ENCODE data around the gene PHACTR2.
"Not testable (repeated sequence)": the region's sequence is repeated elsewhere in the genome, so short reads cannot be mapped to it uniquely, and the experiment has no call there.

Gene PHACTR2

GRCh38 chr6:143792402-143793279 lies 114.9 kb downstream of the PHACTR2 start:
- Histone ChIP-seq H3K9me3 (ENCODE audit: control insufficient read depth, low read length) (no peaks in the 10 kb centered on the region), H3K36me3 (ENCODE audit: control insufficient read depth, insufficient read depth, low read length) (peaks cover 74% of the 10 kb centered on the region), H3K4me3 (ENCODE audit: extremely low read depth, insufficient read depth, low read length, poor library complexity, severe bottlenecking) (no peak overlapping the region), H3K27ac (ENCODE audit: low read depth, low read length, severe bottlenecking) (no peak overlapping the region), H3K4me1 (ENCODE audit: control insufficient read depth, insufficient read depth, low read length, poor library complexity, severe bottlenecking) (no peaks in the 10 kb centered on the region)
- WGBS, 2 experiments (ENCODE audit: insufficient coverage in 2 of 2) = 60% methylated on average over 1 of the region's 3 CpGs; no CpG with 5 or more reads in 1 of the 2 experiments

- no peaks in the 10 kb centered on the region for H3K4me1 ChIP-seq (ENCODE audit: control insufficient read depth, insufficient read depth, low read length, poor library complexity, severe bottlenecking)
- no peak overlapping the region for H3K27ac ChIP-seq (ENCODE audit: low read depth, low read length, severe bottlenecking)
- no peaks in the 10 kb centered on the region for H3K9me3 ChIP-seq (ENCODE audit: control insufficient read depth, low read length)
- peaks cover 68% of the 10 kb centered on the region for H3K36me3 ChIP-seq (ENCODE audit: control insufficient read depth, insufficient read depth, low read length)
- no peak overlapping the region for H3K4me3 ChIP-seq (ENCODE audit: extremely low read depth, insufficient read depth, low read length, poor library complexity, severe bottlenecking)
These were observed 115.5 kb downstream of the PHACTR2 start for GRCh38 chr6:143793280-143793619.

- H3K4me1 ChIP-seq (ENCODE audit: control insufficient read depth, insufficient read depth, low read length, poor library complexity, severe bottlenecking); H3K4me3 ChIP-seq (ENCODE audit: extremely low read depth, insufficient read depth, low read length, poor library complexity, severe bottlenecking); H3K27ac ChIP-seq (ENCODE audit: low read depth, low read length, severe bottlenecking); H3K9me3 ChIP-seq (ENCODE audit: control insufficient read depth, low read length): not testable (repeated sequence)
- peaks cover 48% of the 10 kb centered on the region for H3K36me3 ChIP-seq (ENCODE audit: control insufficient read depth, insufficient read depth, low read length)
- 83% methylated on average over 1 of the region's 2 CpGs; no CpG with 5 or more reads in 1 of the 2 experiments for WGBS, 2 experiments (ENCODE audit: insufficient coverage in 2 of 2)
These were observed 118.8 kb downstream of the PHACTR2 start for GRCh38 chr6:143796551-143796950.

- not testable (repeated sequence) for H3K4me3 ChIP-seq (ENCODE audit: extremely low read depth, insufficient read depth, low read length, poor library complexity, severe bottlenecking); H3K9me3 ChIP-seq (ENCODE audit: control insufficient read depth, low read length); H3K4me1 ChIP-seq (ENCODE audit: control insufficient read depth, insufficient read depth, low read length, poor library complexity, severe bottlenecking); H3K27ac ChIP-seq (ENCODE audit: low read depth, low read length, severe bottlenecking)
- H3K36me3 ChIP-seq (ENCODE audit: control insufficient read depth, insufficient read depth, low read length) = peaks cover 37% of the 10 kb centered on the region
- WGBS, 2 experiments (ENCODE audit: insufficient coverage in 2 of 2) = 90 to 100% methylated on average over 1 to 2 of the region's 3 CpGs
These were observed 120.7 kb downstream of the PHACTR2 start for GRCh38 chr6:143798487-143798886.

GRCh38 chr6:143802833-143803565 lies 125.2 kb downstream of the PHACTR2 start:
- no peak overlapping the region for H3K27ac ChIP-seq (ENCODE audit: low read depth, low read length, severe bottlenecking)
- H3K4me1 ChIP-seq (ENCODE audit: control insufficient read depth, insufficient read depth, low read length, poor library complexity, severe bottlenecking) = peaks cover 9% of the 10 kb centered on the region
- 94 to 95% methylated on average over 4 to 6 of the region's 8 CpGs for WGBS, 2 experiments (ENCODE audit: insufficient coverage in 2 of 2)
- peaks cover 33% of the 10 kb centered on the region for H3K36me3 ChIP-seq (ENCODE audit: control insufficient read depth, insufficient read depth, low read length)
- H3K4me3 ChIP-seq (ENCODE audit: extremely low read depth, insufficient read depth, low read length, poor library complexity, severe bottlenecking) = no peak overlapping the region
- no peaks in the 10 kb centered on the region for H3K9me3 ChIP-seq (ENCODE audit: control insufficient read depth, low read length)

GRCh38 chr6:143803769-143804568 lies 126.2 kb downstream of the PHACTR2 start:
- Histone ChIP-seq H3K27ac (ENCODE audit: low read depth, low read length, severe bottlenecking) (no peak overlapping the region), H3K9me3 (ENCODE audit: control insufficient read depth, low read length) (no peaks in the 10 kb centered on the region), H3K4me1 (ENCODE audit: control insufficient read depth, insufficient read depth, low read length, poor library complexity, severe bottlenecking) (peaks cover 9% of the 10 kb centered on the region), H3K36me3 (ENCODE audit: control insufficient read depth, insufficient read depth, low read length) (peaks cover 43% of the 10 kb centered on the region), H3K4me3 (ENCODE audit: extremely low read depth, insufficient read depth, low read length, poor library complexity, severe bottlenecking) (no peak overlapping the region)
- 88 to 90% methylated on average over 6 to 8 of the region's 9 CpGs for WGBS, 2 experiments (ENCODE audit: insufficient coverage in 2 of 2)

GRCh38 chr6:143804835-143805239 lies 127.1 kb downstream of the PHACTR2 start:
- Histone ChIP-seq H3K27ac (ENCODE audit: low read depth, low read length, severe bottlenecking) (no peak overlapping the region), H3K4me1 (ENCODE audit: control insufficient read depth, insufficient read depth, low read length, poor library complexity, severe bottlenecking) (peaks cover 9% of the 10 kb centered on the region), H3K9me3 (ENCODE audit: control insufficient read depth, low read length) (no peaks in the 10 kb centered on the region), H3K4me3 (ENCODE audit: extremely low read depth, insufficient read depth, low read length, poor library complexity, severe bottlenecking) (no peak overlapping the region), H3K36me3 (ENCODE audit: control insufficient read depth, insufficient read depth, low read length) (peaks cover 39% of the 10 kb centered on the region)
- 42 to 80% methylated on average over 1 to 2 of the region's 4 CpGs for WGBS, 2 experiments (ENCODE audit: insufficient coverage in 2 of 2)

- Histone ChIP-seq H3K27ac (ENCODE audit: low read depth, low read length, severe bottlenecking) (no peak overlapping the region), H3K9me3 (ENCODE audit: control insufficient read depth, low read length) (no peaks in the 10 kb centered on the region), H3K36me3 (ENCODE audit: control insufficient read depth, insufficient read depth, low read length) (peaks cover 34% of the 10 kb centered on the region), H3K4me1 (ENCODE audit: control insufficient read depth, insufficient read depth, low read length, poor library complexity, severe bottlenecking) (peaks cover 9% of the 10 kb centered on the region), H3K4me3 (ENCODE audit: extremely low read depth, insufficient read depth, low read length, poor library complexity, severe bottlenecking) (no peak overlapping the region)
- 94 to 96% methylated on average over 3 of the region's 8 CpGs for WGBS, 2 experiments (ENCODE audit: insufficient coverage in 2 of 2)
These were observed 128.7 kb downstream of the PHACTR2 start for GRCh38 chr6:143806282-143807102.

GRCh38 chr6:143807103-143807772 lies 129.5 kb downstream of the PHACTR2 start:
- WGBS, 2 experiments (ENCODE audit: insufficient coverage in 2 of 2) = 94 to 100% methylated on average over 3 of the region's 6 CpGs
- Histone ChIP-seq H3K4me1 (ENCODE audit: control insufficient read depth, insufficient read depth, low read length, poor library complexity, severe bottlenecking) (peaks cover 9% of the 10 kb centered on the region), H3K9me3 (ENCODE audit: control insufficient read depth, low read length) (peaks cover under 1% of the 10 kb centered on the region), H3K27ac (ENCODE audit: low read depth, low read length, severe bottlenecking) (no peak overlapping the region), H3K36me3 (ENCODE audit: control insufficient read depth, insufficient read depth, low read length) (peaks cover 33% of the 10 kb centered on the region), H3K4me3 (ENCODE audit: extremely low read depth, insufficient read depth, low read length, poor library complexity, severe bottlenecking) (no peak overlapping the region)

Data from mesodermal cell (in vitro differentiated cells).